Central memory CD8-positive, alpha-beta T cell (primary cell): ENCODE data around the gene ACADM.
"Not testable (repeated sequence)": the region's sequence is repeated elsewhere in the genome, so short reads cannot be mapped to it uniquely, and the experiment has no call there.

Experiments
- ATAC-seq: fragments of 150-1000 bp; cut with Tn5 transposase; replicated peaks from 2 replicates; pipeline ENCODE4 v1.10.0; 2022; ENCODE audit warnings: mild to moderate bottlenecking, moderate FRiP score, moderate number of reproducible peaks; ENCODE audit not compliant: poor library complexity, severe bottlenecking; ENCODE audit errors: extremely low read depth
- DNase-seq, 2 donors: peaks; one replicate each; pipeline ENCODE4 v3.0.0; 2021; ENCODE audit warnings: low spot score in 2 of 2
- H3K27ac Mint-ChIP-seq: one replicate; pipeline ENCODE4 v1.8.0; 2022; ENCODE audit warnings: low read depth, mild to moderate bottlenecking, moderate library complexity, mixed read lengths
- H3K27me3 Mint-ChIP-seq: one replicate; pipeline ENCODE4 v1.8.0; 2022; ENCODE audit warnings: mixed read lengths
- H3K36me3 Mint-ChIP-seq: one replicate; pipeline ENCODE4 v1.8.0; 2022; ENCODE audit warnings: mild to moderate bottlenecking, moderate library complexity, mixed read lengths; ENCODE audit not compliant: insufficient read depth
- H3K4me1 Mint-ChIP-seq: one replicate; pipeline ENCODE4 v1.8.0; 2022; ENCODE audit warnings: mixed read lengths
- H3K4me3 Mint-ChIP-seq: one replicate; pipeline ENCODE4 v1.8.0; 2022; ENCODE audit warnings: mild to moderate bottlenecking, moderate library complexity, mixed read lengths
- H3K9me3 Mint-ChIP-seq: one replicate; pipeline ENCODE4 v1.8.0; 2022; ENCODE audit warnings: mixed read lengths

ACADM gene

GRCh38 chr1:75808921-75809320 is 84.4 kb downstream of the ACADM start:
- H3K4me3 Mint-ChIP-seq, result no peak overlapping the region
- ATAC-seq (no peak), DNase-seq (no peak)
- H3K4me1 Mint-ChIP-seq, result no peaks in the 10 kb centered on the region
- no peaks in the 10 kb centered on the region for H3K9me3 Mint-ChIP-seq
- no peak overlapping the region for H3K27ac Mint-ChIP-seq
- H3K36me3 Mint-ChIP-seq, result no peaks in the 10 kb centered on the region
- no peaks in the 10 kb centered on the region for H3K27me3 Mint-ChIP-seq

DNA sequence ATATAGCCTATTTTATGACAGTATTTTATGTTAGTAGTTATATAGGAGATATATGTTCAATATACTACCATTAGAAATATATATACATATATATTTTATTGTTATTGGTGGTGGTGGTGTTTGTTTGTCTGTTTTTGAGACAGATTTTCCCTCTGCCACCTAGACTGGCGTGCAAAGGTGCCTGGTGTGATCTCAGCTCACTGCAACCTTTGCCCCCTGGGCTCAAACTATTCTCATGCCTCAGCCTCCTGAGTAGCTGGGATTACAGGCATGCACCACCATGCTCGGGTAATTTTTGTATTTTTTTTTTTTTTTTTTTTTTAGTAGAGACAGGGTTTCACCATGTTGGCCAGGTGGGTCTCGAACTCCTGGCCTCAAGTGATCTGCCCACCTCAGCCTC is 85.6 kb downstream of the ACADM start:
- H3K36me3 Mint-ChIP-seq, H3K4me1 Mint-ChIP-seq, H3K27ac Mint-ChIP-seq, DNase-seq, H3K9me3 Mint-ChIP-seq, ATAC-seq, H3K4me3 Mint-ChIP-seq, H3K27me3 Mint-ChIP-seq: not testable (repeated sequence)

DNA sequence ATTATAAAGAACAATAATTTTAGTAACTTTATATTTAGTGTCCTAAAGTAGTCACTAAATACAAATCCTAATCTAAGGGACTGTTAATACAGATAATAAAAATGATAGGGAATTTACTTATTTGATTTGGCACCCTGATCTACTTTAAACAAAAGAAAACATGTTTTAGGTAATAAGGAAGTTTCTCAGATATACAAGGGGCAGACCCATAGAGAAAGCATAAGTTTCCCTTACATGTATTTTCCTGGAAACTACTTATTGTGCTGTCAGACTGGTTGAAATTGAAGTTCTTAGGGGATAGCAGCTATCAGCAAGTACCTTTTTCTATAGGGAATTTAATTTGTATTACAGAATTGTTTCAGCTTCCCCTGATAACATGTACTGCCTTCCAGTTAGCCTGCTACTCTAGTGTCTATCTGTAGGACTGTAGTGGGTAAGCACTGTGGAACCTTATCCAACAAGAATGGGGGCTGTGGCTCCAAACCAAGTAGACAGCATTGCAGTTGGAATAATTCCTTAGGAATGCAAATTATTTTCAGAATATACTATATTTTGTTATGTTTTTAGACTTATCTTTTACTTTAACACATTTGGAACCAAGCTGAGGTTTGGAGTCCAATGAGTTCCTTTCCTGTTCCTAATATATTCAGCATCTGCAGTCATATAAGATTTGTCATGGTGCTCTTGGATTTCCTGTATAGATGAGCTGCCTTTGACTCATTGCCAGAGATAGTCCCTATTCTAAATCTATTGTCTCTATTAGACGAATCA is 86.9 kb downstream of the ACADM start:
- Mint-ChIP-seq H3K27me3 (no peaks in the 10 kb centered on the region), H3K36me3 (no peaks in the 10 kb centered on the region), H3K9me3 (no peaks in the 10 kb centered on the region), H3K27ac (no peak overlapping the region), H3K4me1 (no peaks in the 10 kb centered on the region), H3K4me3 (no peak overlapping the region)
- DNase-seq, result no peak
- no peak for ATAC-seq

DNA sequence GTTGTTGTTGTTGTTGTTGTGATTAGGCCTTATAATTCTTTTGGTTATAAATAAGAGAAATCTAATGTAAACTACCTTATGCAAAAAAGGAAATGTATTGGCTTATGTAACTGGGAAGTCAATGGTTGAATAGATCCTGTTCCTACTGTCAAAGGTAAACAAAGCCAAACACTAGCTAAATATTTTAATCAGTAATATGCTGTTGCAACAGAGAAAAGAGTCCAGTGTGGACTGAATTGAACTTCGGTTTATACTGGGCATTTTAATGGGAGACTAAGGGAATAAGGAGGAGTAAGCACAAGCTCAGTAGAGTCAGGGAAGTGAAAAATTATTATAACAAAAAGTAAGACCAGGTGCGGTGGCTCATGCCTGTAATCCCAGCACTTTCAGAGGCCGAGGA is 87.6 kb downstream of the ACADM start:
- Mint-ChIP-seq H3K4me3 (no peak overlapping the region), H3K4me1 (no peaks in the 10 kb centered on the region), H3K9me3 (no peaks in the 10 kb centered on the region), H3K36me3 (no peaks in the 10 kb centered on the region), H3K27me3 (no peaks in the 10 kb centered on the region), H3K27ac (no peak overlapping the region)
- DNase-seq (no peak), ATAC-seq (no peak)
